Measurements from ENCODE around the gene AUTS2.

The AUTS2 gene

DNA sequence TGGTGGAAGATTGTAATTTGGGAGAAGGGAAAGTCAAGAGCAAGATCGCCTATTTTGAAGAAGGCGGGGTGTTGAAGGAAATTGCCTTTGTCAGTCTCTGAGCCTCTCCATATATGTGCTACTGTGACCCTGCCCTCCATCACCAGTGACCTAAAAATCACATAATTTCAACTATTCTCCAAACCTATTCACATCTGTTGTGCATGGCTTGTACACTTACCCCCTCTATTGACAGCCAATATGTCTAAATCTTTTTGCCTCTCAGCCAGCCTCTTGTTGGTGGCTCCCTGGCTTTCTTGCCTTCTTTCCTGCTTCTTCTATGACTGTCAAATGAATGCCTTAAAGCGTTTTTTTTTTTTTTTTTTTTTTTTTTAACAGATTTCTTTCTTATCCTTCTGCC is 295.6 kb downstream of the AUTS2 start:
- DNase-seq (ENCODE audit: low read depth), result no peak

DNA sequence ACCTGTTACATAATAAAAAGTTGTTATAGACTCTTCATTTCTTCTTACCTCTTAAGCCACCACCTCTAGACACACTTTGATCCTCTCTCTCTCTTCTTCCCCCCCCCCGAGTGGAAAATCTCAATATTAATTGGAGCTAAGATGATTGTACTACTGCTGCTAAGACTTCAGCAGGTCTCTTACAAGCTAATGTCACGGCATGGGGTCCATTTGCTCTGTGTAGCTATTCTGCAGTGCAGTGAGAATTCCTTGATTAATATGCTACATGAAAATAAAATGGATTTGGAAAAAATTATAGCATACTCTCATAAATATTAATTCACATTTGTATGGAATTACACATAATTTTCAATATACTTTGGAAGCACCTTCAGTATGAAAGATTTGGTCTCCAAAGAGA is 297.2 kb downstream of the AUTS2 start:
- no peak for DNase-seq (ENCODE audit: low read depth)

DNA sequence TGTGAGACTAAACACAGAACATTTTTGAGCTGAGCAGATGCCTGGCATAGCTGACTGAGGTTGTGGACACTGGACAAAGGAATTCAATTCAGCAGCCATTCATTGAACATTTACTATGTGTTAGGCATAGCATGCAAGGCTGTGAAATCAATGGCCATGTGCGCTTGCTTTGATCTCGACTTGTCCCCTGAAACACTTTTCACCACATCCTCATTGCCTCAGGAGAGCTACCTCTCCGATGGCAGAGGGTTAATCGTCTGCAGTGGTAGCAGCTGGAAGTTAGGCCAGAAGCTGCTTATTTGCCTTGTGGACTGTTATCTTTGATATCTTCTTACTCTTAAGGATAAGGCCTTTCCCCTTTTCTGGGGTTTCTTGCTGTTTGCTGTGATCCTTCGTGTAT is 297.8 kb downstream of the AUTS2 start:
- DNase-seq (ENCODE audit: low read depth), result no peak

DNA sequence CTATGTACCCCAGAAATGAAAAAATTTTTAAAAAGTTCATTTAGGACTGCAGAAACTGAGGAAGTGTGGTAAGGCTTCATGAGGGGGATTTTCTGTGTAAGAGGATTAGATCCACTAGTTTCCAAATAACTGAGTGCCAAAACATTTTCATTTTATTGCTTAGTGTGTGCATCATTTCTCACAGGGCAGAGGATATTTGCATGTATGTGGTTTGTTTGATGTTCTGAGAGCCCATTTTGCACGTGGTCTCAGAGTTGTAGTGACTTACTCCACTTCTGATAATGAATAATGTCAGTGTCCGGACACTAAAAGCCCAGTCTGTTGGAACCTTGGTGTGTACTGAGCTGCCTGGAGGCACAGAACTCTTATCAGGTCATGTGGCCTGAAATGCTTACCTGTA is 299.9 kb downstream of the AUTS2 start:
- DNase-seq (ENCODE audit: low read depth), result no peak

DNA sequence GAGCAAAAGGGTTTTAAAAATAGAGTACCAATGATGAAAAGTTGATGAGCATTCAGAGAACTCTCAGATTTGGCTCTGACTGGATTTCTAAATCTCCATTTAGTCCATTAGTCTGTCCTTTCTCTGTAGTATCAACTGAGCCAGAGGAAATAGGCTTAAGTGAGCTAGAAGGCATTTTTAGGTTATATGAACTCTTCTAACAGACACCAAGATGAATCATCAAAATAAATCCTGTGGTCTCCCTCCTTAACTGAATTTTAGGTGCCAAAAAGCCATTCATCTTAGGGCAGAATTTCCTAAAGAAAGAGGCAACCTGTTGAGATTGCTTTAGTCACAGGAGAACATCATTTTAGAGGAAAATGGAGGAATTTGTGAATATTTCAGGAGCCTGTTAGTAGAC is 305.1 kb downstream of the AUTS2 start:
- no peak for DNase-seq (ENCODE audit: low read depth)

DNA sequence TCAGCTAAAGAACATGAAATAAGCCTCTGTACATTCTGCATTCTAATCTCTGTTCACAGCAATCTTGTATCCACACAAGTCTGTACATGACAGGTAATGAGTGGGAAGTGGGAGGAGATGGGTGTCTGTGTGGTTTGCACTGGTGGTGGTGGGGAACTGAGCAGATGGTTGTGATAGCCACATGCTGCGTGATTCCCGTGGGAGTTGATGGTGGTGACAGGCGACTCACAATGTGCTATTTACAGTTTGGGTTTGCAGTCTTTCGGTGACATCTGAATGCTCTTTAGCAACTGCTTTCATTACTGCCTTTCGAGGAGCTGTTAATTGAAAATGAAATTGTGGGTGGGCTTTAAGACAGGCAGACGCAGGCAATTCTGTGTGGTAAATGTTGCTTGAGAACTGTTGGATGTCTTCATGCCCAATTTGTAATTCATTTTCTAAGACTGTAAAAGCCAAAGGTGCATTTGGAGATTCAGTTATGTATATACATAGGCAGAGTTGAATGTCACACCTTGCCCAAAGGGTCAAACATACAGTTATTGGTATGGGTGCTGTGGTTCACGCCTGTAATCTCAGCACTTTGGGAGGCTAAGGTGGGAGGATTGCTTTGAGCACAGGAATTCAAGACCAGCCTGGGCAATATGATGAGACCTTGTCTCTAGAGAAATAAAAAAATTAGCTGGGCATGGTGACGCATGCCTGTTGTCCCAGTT is 308.2 kb downstream of the AUTS2 start:
- no peak for DNase-seq (ENCODE audit: low read depth)

DNA sequence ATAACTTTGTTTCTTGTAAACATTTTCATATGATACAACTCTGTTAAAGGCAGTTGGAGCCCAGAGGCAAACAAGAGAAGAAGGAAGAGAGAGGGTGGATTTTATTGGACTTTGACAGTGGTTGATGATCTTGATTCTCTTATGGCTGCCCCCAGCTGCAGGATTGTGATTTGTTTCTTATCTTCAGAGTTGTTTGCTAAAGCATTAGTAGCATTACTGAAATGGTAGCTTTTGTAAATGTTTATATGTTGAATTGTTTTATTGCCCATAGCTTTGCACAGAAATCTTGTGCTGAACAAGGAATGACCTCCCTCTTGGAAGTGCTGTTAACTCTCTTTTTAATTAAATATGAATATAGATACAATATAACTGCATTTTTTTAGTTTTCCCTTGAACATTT is 309.4 kb downstream of the AUTS2 start:
- no peak for DNase-seq (ENCODE audit: low read depth)

DNA sequence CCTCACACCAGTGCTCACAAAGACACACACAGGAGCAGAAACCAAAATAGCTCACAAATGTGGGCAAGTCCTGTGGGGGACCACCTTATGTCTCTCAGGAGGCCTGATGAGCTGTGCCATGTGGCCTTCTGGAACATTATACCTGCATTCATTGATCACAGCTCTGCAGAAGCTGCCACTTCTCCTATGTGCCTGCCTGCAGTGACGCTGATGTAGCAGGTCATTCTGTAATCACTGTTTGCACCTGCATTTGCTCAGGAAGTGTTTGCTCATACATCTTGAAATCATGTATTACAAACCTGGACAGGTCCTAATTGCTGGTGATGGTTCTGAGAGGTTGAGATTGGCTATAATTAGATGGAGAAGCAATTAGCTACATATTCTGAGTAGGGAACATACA is 310.2 kb downstream of the AUTS2 start:
- DNase-seq (ENCODE audit: low read depth), result no peak

DNA sequence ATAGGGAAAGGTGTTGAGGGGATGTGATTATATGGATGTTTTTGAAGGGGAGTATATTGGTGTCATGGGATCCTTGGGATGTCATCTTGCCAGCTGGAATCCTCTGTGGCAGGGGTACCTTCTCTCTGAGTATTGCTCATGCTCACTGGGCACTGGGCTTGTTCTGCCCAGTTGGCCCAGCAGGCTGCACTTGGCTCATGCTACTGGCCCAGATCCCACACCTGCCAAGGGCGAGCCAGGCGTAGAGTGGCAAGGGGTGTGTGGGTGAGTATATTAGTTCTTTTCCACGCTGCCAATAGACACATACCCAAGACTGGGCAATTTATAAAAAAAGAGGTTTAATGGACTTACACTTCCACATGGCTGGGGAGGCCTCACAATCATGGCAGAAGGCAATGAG is 311.9 kb downstream of the AUTS2 start:
- DNase-seq (ENCODE audit: low read depth), result no peak

DNA sequence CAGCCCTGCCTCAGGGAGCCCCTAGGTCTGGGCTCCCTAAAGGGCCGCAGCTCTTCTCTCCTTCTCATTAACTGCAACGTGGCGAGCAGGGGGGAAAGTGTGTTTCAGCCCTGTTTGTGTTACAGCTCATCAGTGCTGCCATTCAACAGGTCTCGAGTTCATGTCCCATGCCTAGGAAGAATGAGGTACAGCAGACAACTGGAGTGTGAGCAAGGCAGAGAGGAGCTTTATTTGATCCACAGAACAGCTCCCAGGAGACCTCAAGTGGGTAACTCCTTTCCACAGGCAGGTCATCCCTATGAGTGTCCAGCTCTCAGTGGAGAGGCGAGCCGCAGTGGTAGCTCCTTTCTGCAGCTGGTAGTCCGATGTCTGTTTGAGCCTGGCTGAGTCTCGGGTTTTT is 313.1 kb downstream of the AUTS2 start:
- DNase-seq (ENCODE audit: low read depth), result no peak

DNA sequence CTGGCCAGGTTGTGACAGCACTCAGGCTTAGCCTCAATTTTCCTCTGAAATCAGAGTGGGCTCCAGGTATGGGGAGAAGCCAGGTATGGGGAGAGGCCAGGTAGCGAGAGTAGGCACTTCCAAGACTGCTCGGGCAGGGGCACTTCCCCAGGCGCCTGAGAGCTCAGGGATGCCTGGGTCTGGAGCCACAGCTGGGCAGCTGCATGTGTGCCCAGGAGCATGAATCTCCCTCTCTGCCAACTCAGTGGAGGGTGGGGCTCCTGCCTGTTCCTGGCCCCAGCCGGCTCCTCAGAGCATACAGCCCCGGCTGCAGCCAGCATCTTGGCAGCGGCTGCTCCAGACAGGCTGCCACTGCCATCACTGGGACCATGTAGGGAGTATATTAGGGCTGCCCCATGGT is 313.9 kb downstream of the AUTS2 start:
- DNase-seq (ENCODE audit: low read depth), result no peak

DNA sequence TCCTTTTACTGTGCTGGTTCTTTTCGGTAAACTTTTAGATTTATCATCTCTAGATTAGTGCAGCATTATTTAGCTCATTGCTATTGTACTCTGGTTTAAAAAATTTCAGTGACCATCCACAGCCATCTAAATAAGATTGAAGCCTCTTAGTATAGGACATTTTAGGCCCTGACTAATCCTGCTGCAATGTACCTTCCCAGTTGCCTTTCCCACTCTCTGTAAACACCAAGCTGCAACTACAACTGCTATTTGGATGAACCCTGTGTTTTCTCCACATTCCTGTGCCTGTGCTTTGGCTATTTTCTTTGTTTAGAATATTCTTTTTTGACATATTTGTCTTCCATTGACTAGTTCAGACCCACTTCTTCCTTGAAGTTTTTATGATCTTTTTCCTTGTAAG is 314.6 kb downstream of the AUTS2 start:
- no peak for DNase-seq (ENCODE audit: low read depth)

DNA sequence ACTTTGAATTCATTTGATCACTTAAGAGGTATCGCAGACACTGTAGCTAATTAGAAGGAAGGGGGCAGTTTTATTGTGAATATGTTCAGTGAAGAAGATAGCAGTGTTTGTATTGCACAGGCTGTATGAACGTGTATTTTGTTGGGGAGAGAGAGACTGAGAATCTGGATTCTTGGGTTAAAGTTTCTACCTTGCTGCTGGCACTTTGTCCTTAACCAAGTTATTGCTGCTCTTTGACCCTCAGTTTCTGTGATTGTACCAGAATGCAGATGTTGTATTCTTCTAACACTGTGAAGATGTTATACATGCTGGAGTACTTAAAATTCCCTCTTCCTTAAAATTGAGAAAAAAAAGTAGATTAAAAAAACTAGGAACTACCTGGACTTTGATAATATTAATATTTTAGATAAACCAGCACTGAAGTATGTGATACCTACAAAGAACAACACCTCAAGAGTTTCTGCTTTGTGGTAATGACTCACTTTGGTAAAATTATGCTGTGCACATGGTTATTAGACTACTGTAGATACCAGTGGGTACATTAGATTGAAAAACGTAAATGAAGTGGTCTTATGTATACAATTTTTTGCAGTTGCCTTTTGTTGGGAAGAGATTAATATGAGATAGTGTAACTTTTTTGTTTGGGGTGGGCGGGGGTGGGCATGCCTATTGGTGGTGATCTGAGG is 321.3 kb downstream of the AUTS2 start:
- DNase-seq (ENCODE audit: low read depth), result no peak

DNA sequence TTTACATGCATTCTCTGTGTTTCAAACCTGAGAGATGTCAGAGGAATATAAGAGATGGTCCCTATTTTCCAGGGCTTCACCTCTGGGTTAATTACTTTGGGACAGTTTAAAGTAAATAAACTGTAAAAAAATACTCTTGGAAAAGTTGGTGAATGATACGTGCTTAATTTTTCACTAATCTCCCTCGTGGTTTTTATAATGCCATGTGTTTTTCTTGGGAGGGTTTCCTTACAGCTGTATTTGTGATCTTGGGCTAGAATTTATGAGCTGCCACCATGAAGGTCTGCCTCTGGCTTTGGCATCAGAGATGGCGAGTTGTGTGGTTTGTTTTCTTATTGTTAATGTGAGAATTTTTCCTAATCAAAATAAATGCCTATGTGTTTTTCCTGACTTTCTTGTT is 322.5 kb downstream of the AUTS2 start:
- DNase-seq (ENCODE audit: low read depth), result no peak

DNA sequence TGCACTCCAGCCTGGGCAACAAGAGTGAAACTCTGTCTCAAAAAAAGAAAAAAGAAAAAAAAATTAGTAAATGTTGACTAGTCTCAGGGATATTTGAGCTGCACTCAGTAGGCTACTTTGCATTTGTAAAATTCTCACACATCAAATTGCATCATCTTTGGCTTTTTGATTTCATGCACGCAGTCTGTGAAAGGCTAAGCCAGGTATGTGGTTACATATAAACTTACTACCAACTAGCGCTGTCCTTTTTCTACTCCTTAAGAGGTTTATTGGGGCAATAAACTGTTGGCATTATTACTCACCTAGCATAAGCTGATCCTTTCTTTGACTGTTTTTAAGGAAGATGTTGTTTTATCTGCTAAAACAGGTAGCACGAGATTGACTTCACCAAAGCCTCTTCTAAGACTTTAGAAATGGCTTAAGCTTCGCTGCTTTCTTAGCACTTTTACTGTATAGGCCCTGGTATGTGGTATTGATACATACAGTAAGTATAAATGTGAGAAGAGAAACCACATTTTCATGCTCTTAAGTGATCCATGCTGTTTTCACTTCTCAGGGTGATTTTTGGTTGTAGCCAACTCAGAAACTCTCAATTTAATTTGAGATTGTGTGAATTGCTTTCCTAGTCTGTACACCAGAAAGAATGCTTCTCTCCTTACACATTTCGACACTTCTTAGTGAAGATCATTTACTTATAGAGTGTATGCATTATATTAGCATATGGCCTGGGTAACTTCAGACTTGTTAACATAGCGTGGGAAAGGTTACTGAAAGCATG is 323.9 kb downstream of the AUTS2 start:
- no peak for DNase-seq (ENCODE audit: low read depth)

DNA sequence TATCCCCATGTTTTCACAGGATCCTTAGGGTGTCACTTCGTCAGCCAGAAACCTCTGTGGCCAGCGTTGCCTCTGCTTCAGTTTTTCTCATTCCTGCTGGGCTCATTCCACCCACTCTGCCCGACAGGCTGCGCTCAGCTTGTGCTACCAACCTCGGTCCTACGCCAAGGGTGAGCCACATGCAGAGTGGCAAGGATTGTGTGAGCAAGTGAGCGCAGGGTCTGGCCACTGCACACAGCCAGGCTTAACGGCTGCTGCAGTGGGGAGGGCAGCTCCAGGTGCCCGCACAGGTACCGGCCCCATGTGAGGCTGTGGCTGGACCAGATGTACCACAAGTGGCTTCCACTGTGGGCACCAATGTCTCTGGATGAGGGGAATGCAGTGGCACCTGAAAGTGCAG is 329.2 kb downstream of the AUTS2 start:
- no peak for DNase-seq (ENCODE audit: low read depth)

DNA sequence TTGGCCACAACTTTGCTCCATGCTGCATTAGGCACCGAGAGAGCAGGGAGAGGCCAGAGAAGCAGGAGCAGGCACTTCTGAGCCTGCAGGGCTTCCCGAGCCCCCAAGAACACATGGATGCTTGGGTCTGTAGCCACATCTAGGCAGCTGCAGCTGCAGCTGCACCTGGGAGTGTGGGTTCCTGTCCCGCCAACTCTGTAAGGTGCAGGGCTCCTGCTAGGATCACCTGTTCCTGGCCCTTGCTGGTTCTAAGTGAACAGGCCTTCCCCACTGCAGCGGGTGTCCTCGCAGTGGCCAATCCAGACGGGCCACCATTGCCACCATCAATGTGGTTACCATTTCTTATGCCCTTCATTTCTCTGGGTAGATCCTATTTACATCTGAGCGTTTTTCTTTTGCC is 330.3 kb downstream of the AUTS2 start:
- no peak for DNase-seq (ENCODE audit: low read depth)

DNA sequence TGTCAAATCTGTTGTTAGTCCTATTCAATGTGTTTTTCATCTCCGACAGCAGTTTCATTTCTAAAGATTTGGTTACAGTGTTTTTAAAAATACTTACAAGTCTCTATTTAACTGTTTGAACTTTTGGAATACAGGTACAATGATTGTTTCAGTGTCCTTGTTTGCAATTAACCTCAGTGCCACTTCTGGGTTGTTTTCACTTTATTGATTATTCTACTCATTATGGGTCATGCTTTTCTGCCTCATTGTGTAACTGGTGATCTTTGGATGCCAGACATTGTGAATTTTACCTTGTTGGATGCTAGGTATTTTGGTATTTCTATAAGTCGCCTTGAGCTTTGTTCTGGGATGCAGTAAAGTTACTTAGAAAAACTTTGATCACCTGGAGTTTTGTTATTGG is 331.3 kb downstream of the AUTS2 start:
- no peak for DNase-seq (ENCODE audit: low read depth)

DNA sequence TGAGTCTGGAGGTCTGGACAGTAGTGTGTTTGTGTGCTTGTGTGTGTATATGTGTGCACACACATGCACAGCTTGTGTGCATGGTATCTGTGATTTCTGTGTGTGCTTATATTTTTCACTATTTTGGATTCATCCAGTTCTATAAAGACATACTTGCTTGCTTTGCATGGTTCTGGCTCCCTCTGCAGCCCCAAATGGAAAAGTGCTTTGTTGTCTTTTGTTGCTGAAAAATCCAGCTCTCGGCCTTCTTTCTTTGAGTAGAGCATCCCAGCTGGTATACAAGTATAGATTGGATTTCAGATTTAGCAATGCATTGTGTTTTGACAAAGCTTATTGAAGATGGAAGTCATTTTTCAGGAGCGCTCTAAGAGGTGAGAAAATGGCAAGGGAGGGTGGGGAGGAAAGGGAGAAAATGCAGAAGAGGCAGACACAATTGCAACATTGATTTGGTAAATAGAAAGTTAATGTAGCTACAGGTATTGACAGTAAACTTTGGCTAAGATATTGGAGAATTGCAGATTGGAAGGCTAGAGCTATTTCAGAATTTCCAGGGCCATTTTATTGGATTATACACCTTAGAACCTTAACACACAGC is 333.9 kb downstream of the AUTS2 start:
- DNase-seq (ENCODE audit: low read depth), result no peak

DNA sequence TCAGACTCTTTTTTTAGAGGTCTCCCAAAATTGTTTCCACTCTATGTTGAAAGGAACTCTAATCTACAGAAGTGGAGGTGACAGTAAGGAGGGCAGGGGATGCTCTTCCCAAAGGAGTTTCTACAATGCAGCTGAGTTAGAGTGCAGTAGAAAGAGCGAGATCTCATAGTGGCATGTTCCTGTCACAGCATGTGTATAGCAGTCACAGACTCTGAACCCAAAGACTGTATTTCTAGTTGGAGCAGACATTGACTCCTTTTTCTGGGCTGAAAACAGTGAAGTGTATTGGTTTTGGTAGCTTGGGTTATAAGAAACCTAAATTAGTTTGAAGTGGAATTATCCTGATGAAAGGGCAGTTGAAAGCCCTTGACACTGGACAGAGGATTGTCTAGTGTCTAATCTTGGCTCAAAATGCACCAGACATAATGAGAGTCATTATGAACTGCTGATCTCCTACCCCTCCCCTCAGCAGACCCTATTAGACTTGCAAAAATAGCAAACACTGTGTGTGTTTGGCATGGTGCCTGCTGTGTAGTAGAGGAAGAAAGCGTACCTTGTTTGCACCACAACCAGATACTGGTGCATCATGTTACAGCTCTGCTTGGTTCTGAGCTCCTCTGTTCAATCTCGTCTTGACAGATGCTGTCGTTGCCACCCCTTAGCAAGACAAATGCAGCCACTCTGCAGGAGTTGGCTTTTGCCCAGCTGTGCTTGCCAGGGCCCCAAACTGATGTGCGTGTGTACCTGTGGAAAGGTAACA is 336.0 kb downstream of the AUTS2 start:
- no peak for DNase-seq (ENCODE audit: low read depth)

DNA sequence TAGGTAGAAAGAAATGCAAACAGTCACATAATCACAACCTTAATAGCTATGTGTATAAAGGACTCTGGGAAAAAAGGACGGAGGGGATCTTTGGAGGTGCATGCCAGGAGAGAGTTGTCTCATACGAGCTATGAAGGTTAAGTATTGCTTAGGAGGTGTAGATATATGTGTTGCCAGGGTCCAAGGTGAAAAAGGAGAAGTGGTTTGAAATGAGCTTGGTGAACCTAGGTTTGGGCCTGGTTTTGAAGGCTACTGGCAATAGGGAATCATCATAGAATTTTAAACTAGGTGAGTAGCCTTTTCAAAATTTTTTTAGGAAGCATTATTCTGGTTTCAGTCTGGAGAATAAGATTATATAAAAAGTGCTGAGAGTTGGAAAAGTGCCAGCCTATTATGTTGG is 336.8 kb downstream of the AUTS2 start:
- no peak for DNase-seq (ENCODE audit: low read depth)

DNA sequence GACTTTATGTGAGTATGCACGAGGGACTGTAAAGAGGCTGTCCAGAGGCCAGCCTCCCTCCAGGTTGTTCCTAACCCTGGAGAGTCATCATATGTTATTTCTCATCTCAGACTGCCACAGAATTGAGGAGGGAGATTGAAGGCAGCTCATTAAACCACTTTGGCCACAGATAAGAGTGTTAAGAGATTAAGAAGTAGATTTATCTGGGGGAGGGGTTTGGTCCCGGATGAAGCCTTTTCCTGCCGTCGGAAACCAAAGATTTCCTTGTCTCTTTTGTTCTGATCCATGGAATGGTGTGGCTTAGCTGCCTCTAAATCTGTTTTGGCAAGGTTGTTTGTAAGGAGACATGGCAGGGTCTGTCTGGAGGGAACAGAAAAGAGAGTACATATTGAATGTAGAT is 338.8 kb downstream of the AUTS2 start:
- DNase-seq (ENCODE audit: low read depth), result no peak
